NCI-H1930 (cell line): ENCODE results near the gene DAB2IP.

ENCODE experiments used
- DNase-seq, 2 experiments: peaks; one replicate each; lab custom pipeline; 2025; lab: John Stamatoyannopoulos, UW

The DAB2IP gene

GRCh38 chr9:121626012-121626411, 25.4 kb upstream of the DAB2IP start:
- no peak for DNase-seq

GRCh38 chr9:121627427-121627826, 24.0 kb upstream of the DAB2IP start:
- no peak for DNase-seq

GRCh38 chr9:121628401-121628800, 23.0 kb upstream of the DAB2IP start:
- DNase-seq: no peak

- no peak for DNase-seq
Observed at GRCh38 chr9:121631115-121631514, 20.3 kb upstream of the DAB2IP start.

GRCh38 chr9:121631978-121632418, 19.4 kb upstream of the DAB2IP start:
- DNase-seq: no peak

- no peak for DNase-seq
Observed at GRCh38 chr9:121633119-121633714, 18.2 kb upstream of the DAB2IP start.

- no peak for DNase-seq
Observed at GRCh38 chr9:121633736-121634135, 17.7 kb upstream of the DAB2IP start.

- no peak for DNase-seq
Observed at GRCh38 chr9:121634329-121635261, 16.8 kb upstream of the DAB2IP start.

GRCh38 chr9:121635300-121635876, 16.0 kb upstream of the DAB2IP start:
- no peak for DNase-seq

GRCh38 chr9:121636341-121636865, 15.0 kb upstream of the DAB2IP start:
- no peak for DNase-seq

GRCh38 chr9:121636978-121637712, 14.3 kb upstream of the DAB2IP start:
- DNase-seq: no peak

GRCh38 chr9:121637713-121638220, 13.7 kb upstream of the DAB2IP start:
- DNase-seq: no peak

GRCh38 chr9:121638399-121638798, 13.0 kb upstream of the DAB2IP start:
- no peak for DNase-seq

GRCh38 chr9:121638901-121639592, 12.4 kb upstream of the DAB2IP start:
- DNase-seq: no peak

- no peak for DNase-seq
Observed at GRCh38 chr9:121639619-121640018, 11.8 kb upstream of the DAB2IP start.

- DNase-seq: peak in 1 of 2 experiments; percentile 29
Observed at GRCh38 chr9:121640076-121640475, 11.4 kb upstream of the DAB2IP start.

- DNase-seq: no peak
Observed at GRCh38 chr9:121640491-121641223, 10.8 kb upstream of the DAB2IP start.

GRCh38 chr9:121641224-121641611, 10.2 kb upstream of the DAB2IP start:
- no peak for DNase-seq

GRCh38 chr9:121642758-121643157, 8.7 kb upstream of the DAB2IP start:
- no peak for DNase-seq

GRCh38 chr9:121643473-121643872, 8.0 kb upstream of the DAB2IP start:
- no peak for DNase-seq
